ENCODE results near the gene TRIM65.
A peak's percentile ranks its signal among the peaks of the same experiment; 100 is the strongest.

TRIM65 gene

GRCh38 chr17:75896415-75897159, at the start of gene TRIM65:
Gene TRIM65, minus strand, starts transcription at chr17:75896951. Its CDS starts 14 bp downstream, at chr17:75896937.
- DNase-seq (ENCODE audit: low spot score): peak; percentile 94

- DNase-seq (ENCODE audit: low spot score): no peak
Measured at GRCh38 chr17:75945211-75945610, 48.5 kb upstream of the TRIM65 start.

- DNase-seq (ENCODE audit: low spot score): no peak
Measured at GRCh38 chr17:75943491-75943890, 46.7 kb upstream of the TRIM65 start.

- DNase-seq (ENCODE audit: low spot score): no peak
Measured at GRCh38 chr17:75942473-75942872, 45.7 kb upstream of the TRIM65 start.

- no peak for DNase-seq (ENCODE audit: low spot score)
Measured at GRCh38 chr17:75941442-75941819, 44.7 kb upstream of the TRIM65 start.

GRCh38 chr17:75940727-75941441, 44.1 kb upstream of the TRIM65 start, which contains the start of gene FBF1:
Gene FBF1, minus strand, starts transcription at chr17:75941042. Its CDS starts 2,893 bp downstream, at chr17:75938149.
- DNase-seq (ENCODE audit: low spot score): peak; percentile 99

GRCh38 chr17:75937652-75938051, 40.9 kb upstream of the TRIM65 start:
- DNase-seq (ENCODE audit: low spot score): no peak

- DNase-seq (ENCODE audit: low spot score): no peak
Measured at GRCh38 chr17:75933808-75934207, 37.1 kb upstream of the TRIM65 start.

- no peak for DNase-seq (ENCODE audit: low spot score)
Measured at GRCh38 chr17:75932852-75933251, 36.1 kb upstream of the TRIM65 start.

- DNase-seq (ENCODE audit: low spot score): no peak
Measured at GRCh38 chr17:75931062-75931461, 34.3 kb upstream of the TRIM65 start.

- DNase-seq (ENCODE audit: low spot score): peak; percentile 54
Measured at GRCh38 chr17:75927286-75927922, 30.7 kb upstream of the TRIM65 start.

GRCh38 chr17:75926456-75926855, 29.7 kb upstream of the TRIM65 start:
- DNase-seq (ENCODE audit: low spot score): no peak

GRCh38 chr17:75925912-75926311, 29.2 kb upstream of the TRIM65 start:
- no peak for DNase-seq (ENCODE audit: low spot score)

GRCh38 chr17:75925103-75925502, 28.4 kb upstream of the TRIM65 start:
- DNase-seq (ENCODE audit: low spot score): no peak

GRCh38 chr17:75922963-75923874, 26.5 kb upstream of the TRIM65 start:
- peak; percentile 3 for DNase-seq (ENCODE audit: low spot score)

GRCh38 chr17:75922173-75922961, 25.6 kb upstream of the TRIM65 start:
- DNase-seq (ENCODE audit: low spot score): no peak

GRCh38 chr17:75921596-75921995, 24.8 kb upstream of the TRIM65 start:
- no peak for DNase-seq (ENCODE audit: low spot score)

GRCh38 chr17:75920045-75920560, 23.4 kb upstream of the TRIM65 start:
- DNase-seq (ENCODE audit: low spot score): no peak

GRCh38 chr17:75919611-75920010, 22.9 kb upstream of the TRIM65 start:
- DNase-seq (ENCODE audit: low spot score): no peak

GRCh38 chr17:75917917-75918445, 21.2 kb upstream of the TRIM65 start:
- DNase-seq (ENCODE audit: low spot score): no peak
